ENCODE measurements around the gene GGACT. TPM values are rescaled to one million over a fixed set of nuclear protein-coding genes. Genes with fewer than 3 reads are reported as not detected.
"Not testable (repeated sequence)": the region's sequence is repeated elsewhere in the genome, so short reads cannot be mapped to it uniquely, and the experiment has no call there.

The GGACT gene
- total RNA-seq, 1 experiment from 2014 or later = 2.5 TPM

DNA sequence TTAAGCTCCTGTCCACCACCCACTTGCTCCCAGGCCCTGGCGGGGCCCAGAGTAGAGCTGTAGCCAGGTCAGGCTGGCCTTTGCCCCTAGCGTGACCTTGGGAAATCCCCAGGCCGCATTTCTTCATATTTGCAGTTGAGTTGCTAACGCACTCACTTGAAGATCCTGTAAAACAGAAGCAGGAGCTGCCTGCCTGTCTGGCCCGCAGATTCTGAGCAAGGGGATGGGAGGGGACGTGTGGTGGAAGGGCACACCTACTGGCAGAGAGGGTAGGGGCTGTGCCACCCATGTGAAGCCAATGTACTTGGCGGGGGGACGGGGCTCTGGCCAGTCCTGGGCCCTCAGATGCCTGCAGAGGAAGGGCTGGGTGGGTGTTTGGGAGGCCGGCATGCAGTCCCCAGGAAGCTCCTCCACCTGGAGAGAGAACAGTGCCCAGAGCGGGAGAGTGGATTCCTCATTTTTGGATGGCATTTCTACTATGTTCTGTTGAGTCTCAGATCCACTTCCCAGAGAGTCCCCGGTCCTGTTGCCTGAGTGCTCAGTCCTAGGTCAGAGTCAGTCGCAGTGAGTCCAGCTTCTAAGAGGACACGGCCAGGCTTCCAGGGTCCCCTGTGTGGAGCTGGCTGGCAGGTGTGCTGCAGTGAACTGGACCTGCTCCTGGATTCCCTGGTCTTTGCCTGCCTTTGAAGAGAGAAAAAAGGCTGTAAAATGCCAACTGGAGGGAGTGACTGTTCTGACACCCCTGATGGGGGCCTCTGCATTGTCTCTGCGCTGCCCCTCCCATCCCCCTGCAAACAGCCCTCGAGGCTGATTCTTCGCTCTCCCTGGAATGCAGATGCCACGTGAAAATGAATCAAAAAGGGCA lies 62.9 kb downstream of the GGACT start:
- CTCF ChIA-PET = no interaction called here
- Histone ChIP-seq H3K4me1 (ENCODE audit: control insufficient read depth, insufficient read depth, low read length) (no peaks in the 10 kb centered on the region; the same call in 1 of the 2 replicates), H3K36me3 (ENCODE audit: control insufficient read depth, insufficient read depth, low read length) (no peaks in the 10 kb centered on the region), H3K4me3 (ENCODE audit: low read depth in 2 of 2, low read length in 2 of 2) (no peak overlapping the region), H3K27ac (ENCODE audit: low read length) (no peak overlapping the region), H3K9me3 (ENCODE audit: control insufficient read depth, insufficient read depth, low read depth, low read length) (no peaks in the 10 kb centered on the region), H3K27me3 (ENCODE audit: control insufficient read depth, insufficient read depth, low read length) (no peaks in the 10 kb centered on the region)
- DNase-seq (ENCODE audit: low read depth, low spot score) (no peak), ATAC-seq (no peak)
- TF ChIP-seq SIN3A (IDR thresholded peaks at IDR 0.05; ENCODE audit: borderline replicate concordance, insufficient read depth, low read depth, low read length) (no peak), TCF7L2 (IDR thresholded peaks at IDR 0.05; ENCODE audit: low read depth, low read length) (no peak), POLR2AphosphoS5 (IDR thresholded peaks at IDR 0.05; ENCODE audit: low read depth, low read length) (no peak)
- TF ChIP-seq, protein P1, sequence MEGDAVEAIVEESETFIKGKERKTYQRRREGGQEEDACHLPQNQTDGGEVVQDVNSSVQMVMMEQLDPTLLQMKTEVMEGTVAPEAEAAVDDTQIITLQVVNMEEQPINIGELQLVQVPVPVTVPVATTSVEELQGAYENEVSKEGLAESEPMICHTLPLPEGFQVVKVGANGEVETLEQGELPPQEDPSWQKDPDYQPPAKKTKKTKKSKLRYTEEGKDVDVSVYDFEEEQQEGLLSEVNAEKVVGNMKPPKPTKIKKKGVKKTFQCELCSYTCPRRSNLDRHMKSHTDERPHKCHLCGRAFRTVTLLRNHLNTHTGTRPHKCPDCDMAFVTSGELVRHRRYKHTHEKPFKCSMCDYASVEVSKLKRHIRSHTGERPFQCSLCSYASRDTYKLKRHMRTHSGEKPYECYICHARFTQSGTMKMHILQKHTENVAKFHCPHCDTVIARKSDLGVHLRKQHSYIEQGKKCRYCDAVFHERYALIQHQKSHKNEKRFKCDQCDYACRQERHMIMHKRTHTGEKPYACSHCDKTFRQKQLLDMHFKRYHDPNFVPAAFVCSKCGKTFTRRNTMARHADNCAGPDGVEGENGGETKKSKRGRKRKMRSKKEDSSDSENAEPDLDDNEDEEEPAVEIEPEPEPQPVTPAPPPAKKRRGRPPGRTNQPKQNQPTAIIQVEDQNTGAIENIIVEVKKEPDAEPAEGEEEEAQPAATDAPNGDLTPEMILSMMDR (IDR thresholded peaks at IDR 0.05) = no peak
- TF ChIP-seq, protein P2, sequence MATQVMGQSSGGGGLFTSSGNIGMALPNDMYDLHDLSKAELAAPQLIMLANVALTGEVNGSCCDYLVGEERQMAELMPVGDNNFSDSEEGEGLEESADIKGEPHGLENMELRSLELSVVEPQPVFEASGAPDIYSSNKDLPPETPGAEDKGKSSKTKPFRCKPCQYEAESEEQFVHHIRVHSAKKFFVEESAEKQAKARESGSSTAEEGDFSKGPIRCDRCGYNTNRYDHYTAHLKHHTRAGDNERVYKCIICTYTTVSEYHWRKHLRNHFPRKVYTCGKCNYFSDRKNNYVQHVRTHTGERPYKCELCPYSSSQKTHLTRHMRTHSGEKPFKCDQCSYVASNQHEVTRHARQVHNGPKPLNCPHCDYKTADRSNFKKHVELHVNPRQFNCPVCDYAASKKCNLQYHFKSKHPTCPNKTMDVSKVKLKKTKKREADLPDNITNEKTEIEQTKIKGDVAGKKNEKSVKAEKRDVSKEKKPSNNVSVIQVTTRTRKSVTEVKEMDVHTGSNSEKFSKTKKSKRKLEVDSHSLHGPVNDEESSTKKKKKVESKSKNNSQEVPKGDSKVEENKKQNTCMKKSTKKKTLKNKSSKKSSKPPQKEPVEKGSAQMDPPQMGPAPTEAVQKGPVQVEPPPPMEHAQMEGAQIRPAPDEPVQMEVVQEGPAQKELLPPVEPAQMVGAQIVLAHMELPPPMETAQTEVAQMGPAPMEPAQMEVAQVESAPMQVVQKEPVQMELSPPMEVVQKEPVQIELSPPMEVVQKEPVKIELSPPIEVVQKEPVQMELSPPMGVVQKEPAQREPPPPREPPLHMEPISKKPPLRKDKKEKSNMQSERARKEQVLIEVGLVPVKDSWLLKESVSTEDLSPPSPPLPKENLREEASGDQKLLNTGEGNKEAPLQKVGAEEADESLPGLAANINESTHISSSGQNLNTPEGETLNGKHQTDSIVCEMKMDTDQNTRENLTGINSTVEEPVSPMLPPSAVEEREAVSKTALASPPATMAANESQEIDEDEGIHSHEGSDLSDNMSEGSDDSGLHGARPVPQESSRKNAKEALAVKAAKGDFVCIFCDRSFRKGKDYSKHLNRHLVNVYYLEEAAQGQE (IDR thresholded peaks at IDR 0.05; ENCODE audit: insufficient read depth in 1 of 2, low read depth in 2 of 2, low read length in 1 of 2) = no peak
- BruUV-seq (replicated peaks) = no TSS peak
- in situ Hi-C loops (cut with HindIII; ENCODE audit: low pct_unique_long_range_greater_than_20kb, low sequenced_read_pairs) = no loop called here
- intact Hi-C loops (cut with micrococcal nuclease; ENCODE audit: unreplicated experiment) = no loop called here
- POLR2A ChIA-PET = no interaction called here

DNA sequence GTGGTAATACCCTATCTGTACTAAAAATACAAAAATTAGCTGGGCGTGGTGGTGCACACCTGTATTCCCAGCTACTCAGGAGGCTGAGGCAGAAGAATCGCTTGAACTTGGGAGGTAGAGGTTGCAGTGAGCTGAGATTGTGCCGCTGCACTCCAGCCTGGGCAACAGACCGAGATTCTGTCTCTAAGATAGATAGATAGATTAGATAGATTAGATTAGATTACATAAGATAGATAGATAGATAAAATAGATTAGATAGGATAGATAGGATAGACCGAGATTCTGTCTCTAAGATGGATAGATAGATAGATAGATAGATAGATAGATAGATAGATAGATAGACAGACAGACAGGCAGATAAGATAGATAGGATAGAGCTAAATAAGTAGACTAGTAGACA lies 63.9 kb downstream of the GGACT start:
- CTCF ChIA-PET = not testable (repeated sequence)

DNA sequence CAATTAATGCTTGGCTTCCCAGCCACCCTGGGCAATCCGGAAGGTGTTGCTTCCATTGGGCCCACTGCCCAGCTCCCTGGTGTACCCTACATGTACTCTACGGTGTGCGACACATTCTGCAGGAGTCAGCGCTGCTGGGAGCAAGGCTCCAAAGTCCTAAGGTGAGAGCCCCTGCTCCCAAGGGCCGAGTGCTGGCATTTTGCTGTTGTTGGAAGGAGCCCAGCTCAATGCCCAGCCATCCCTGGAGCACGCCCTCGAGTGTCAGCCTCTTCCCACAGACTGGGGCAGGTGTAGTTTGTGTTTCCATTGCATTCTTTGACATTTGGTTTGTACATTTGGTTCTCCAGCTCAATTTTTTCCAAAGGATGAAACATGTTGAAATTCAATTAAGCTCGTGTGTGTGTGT lies 64.6 kb downstream of the GGACT start:
- in situ Hi-C loops (cut with HindIII; ENCODE audit: low pct_unique_long_range_greater_than_20kb, low sequenced_read_pairs) (no loop called here), intact Hi-C loops (cut with micrococcal nuclease; ENCODE audit: unreplicated experiment) (no loop called here)
- Histone ChIP-seq H3K9me3 (ENCODE audit: control insufficient read depth, insufficient read depth, low read depth, low read length) (no peaks in the 10 kb centered on the region), H3K4me1 (ENCODE audit: control insufficient read depth, insufficient read depth, low read length) (no peaks in the 10 kb centered on the region; the same call in 1 of the 2 replicates), H3K27me3 (ENCODE audit: control insufficient read depth, insufficient read depth, low read length) (no peaks in the 10 kb centered on the region), H3K36me3 (ENCODE audit: control insufficient read depth, insufficient read depth, low read length) (no peaks in the 10 kb centered on the region), H3K4me3 (ENCODE audit: low read depth in 2 of 2, low read length in 2 of 2) (no peak overlapping the region), H3K27ac (ENCODE audit: low read length) (no peak overlapping the region)
- DNase-seq (ENCODE audit: low read depth, low spot score) = no peak
- POLR2A ChIA-PET = no interaction called here
- CTCF ChIA-PET = no interaction called here
- no peak for ATAC-seq
- BruUV-seq (replicated peaks) = no TSS peak
- TF ChIP-seq, protein P1 (IDR thresholded peaks at IDR 0.05) = no peak

More for the DNA sequence above, 63.9 kb downstream of the GGACT start:
- POLR2A ChIA-PET; H3K4me1 ChIP-seq (ENCODE audit: control insufficient read depth, insufficient read depth, low read length); in situ Hi-C loops (cut with HindIII; ENCODE audit: low pct_unique_long_range_greater_than_20kb, low sequenced_read_pairs); intact Hi-C loops (cut with micrococcal nuclease; ENCODE audit: unreplicated experiment); H3K36me3 ChIP-seq (ENCODE audit: control insufficient read depth, insufficient read depth, low read length); DNase-seq (ENCODE audit: low read depth, low spot score); BruUV-seq (replicated peaks); H3K4me3 ChIP-seq (ENCODE audit: low read depth in 2 of 2, low read length in 2 of 2); H3K27me3 ChIP-seq (ENCODE audit: control insufficient read depth, insufficient read depth, low read length); H3K9me3 ChIP-seq (ENCODE audit: control insufficient read depth, insufficient read depth, low read depth, low read length); H3K27ac ChIP-seq (ENCODE audit: low read length); ATAC-seq: not testable (repeated sequence)

All from Panc1 (cell line).